K562 (cell line): Measurements from ENCODE around the gene PCDHA5. TPM values are rescaled to one million over a fixed set of nuclear protein-coding genes. Genes with fewer than 3 reads are reported as not detected.
"Not testable (repeated sequence)": the region's sequence is repeated elsewhere in the genome, so short reads cannot be mapped to it uniquely, and the experiment has no call there.

ENCODE experiments used
- ATAC-seq: fragments of 200-7000 bp; cut with Tn5 transposase; 3 replicates; pipeline ENCODE4 v1.9.1; 2020; ENCODE audit warnings: moderate library complexity
- BruUV-seq: library from RNA; stranded (reverse); fragments of 400-500 nt; replicated peaks from 2 replicates; lab custom pipeline; 2021; lab: Mats Ljungman, UMichigan
- CTCF ChIA-PET: fragments of 300-600 bp; formaldehyde crosslinking; extraction: SDS; loops from one replicate; lab custom pipeline; 2021; ENCODE audit warnings: low intra/inter-chr PET ratio; lab: Yijun Ruan, JAX
- POLR2A ChIA-PET: fragments of 300-600, 350-650 bp; sonication (Branson Sonifier 250); formaldehyde crosslinking; extraction: SDS; loops from one replicate; lab custom pipeline; 2021; ENCODE audit warnings: antibody characterized with exemption, inconsistent platforms; lab: Yijun Ruan, JAX
- DNase-seq, 4 experiments: peaks; one replicate each; pipeline versions ENCODE4 v3.0.0 to v3.0.0-alpha.2; 2011 to 2018; ENCODE audit warnings: low spot score in 3 of 4, mixed read lengths in 3 of 4; ENCODE audit errors: extremely low read depth in 1 of 4
- FAIRE-seq: peaks from 2 replicates; lab custom pipeline; 2011; peaks lifted over from hg19 to GRCh38; lab: Jason Lieb, UNC
- H2AFZ ChIP-seq: 2 replicates; pipeline ENCODE4 v1.6.0; 2011; ENCODE audit warnings: low read depth, low read length, control low read depth, inconsistent platforms
- H3K27ac ChIP-seq: fragments of 200-600 bp; 3 replicates; pipeline ENCODE4 v1.8.0; 2011; ENCODE audit warnings: low read depth, mild to moderate bottlenecking, control low read depth, inconsistent platforms, low read length, moderate library complexity, mixed read lengths; ENCODE audit errors: extremely low read depth
- H3K27me3 ChIP-seq, 2 experiments: fragments of 300-600 bp in 1 of 2; 2 replicates in 1 of 2; 3 replicates in 1 of 2; pipeline versions ENCODE4 v1.6.0 to v1.8.0; 2011; ENCODE audit warnings: inconsistent platforms in 2 of 2, low read length in 2 of 2, mild to moderate bottlenecking in 1 of 2, mixed read lengths in 1 of 2, moderate library complexity in 1 of 2; ENCODE audit not compliant: control insufficient read depth in 2 of 2, insufficient read depth in 2 of 2
- H3K36me3 ChIP-seq: fragments of 300-600 bp; 3 replicates; pipeline ENCODE4 v1.8.0; 2011; ENCODE audit warnings: mild to moderate bottlenecking, low read length, inconsistent platforms; ENCODE audit not compliant: control insufficient read depth, insufficient read depth
- H3K4me1 ChIP-seq, 2 experiments: fragments of 200-600 bp in 1 of 2; replicated peaks in 1 of 2; 2 replicates in 1 of 2; 3 replicates in 1 of 2; pipeline versions ENCODE4 v1.5.1 to v1.8.0; 2011; ENCODE audit warnings: inconsistent platforms in 2 of 2, low read length in 2 of 2, mild to moderate bottlenecking in 1 of 2, mixed read lengths in 1 of 2, moderate library complexity in 1 of 2; ENCODE audit not compliant: control insufficient read depth in 2 of 2, insufficient read depth in 2 of 2
- H3K4me2 ChIP-seq: 2 replicates; pipeline ENCODE4 v1.6.1; 2011; ENCODE audit warnings: low read length, control low read depth, inconsistent platforms, mixed read lengths; ENCODE audit not compliant: insufficient read depth
- H3K4me3 ChIP-seq: fragments of 200-600 bp; sonication (generic), shearing (Covaris generic); 2 replicates; pipeline ENCODE4 v1.5.1; 2016; ENCODE audit warnings: control low read depth, inconsistent platforms
- H3K79me2 ChIP-seq: fragments of 200-600 bp; 3 replicates; pipeline ENCODE4 v1.8.0; 2011; ENCODE audit warnings: low read length, inconsistent platforms; ENCODE audit not compliant: control insufficient read depth, insufficient read depth
- H3K9ac ChIP-seq, 2 experiments: 2 replicates each; pipeline versions ENCODE4 v1.6.0 to v1.6.1; 2011; ENCODE audit warnings: low read depth in 2 of 2, low read length in 2 of 2, control low read depth in 1 of 2, inconsistent platforms in 1 of 2, mild to moderate bottlenecking in 1 of 2, mixed read lengths in 1 of 2; ENCODE audit not compliant: insufficient read depth in 1 of 2
- H3K9me1 ChIP-seq: one replicate; pipeline ENCODE4 v1.6.0; 2011; ENCODE audit warnings: inconsistent platforms, mild to moderate bottlenecking, low read length, moderate library complexity; ENCODE audit not compliant: control insufficient read depth, insufficient read depth
- H3K9me3 ChIP-seq: replicated peaks from 2 replicates; pipeline ENCODE4 v1.5.1; 2011; ENCODE audit warnings: low read depth, low read length, inconsistent platforms; ENCODE audit not compliant: control insufficient read depth, insufficient read depth
- H4K20me1 ChIP-seq: replicated peaks from 2 replicates; pipeline ENCODE4 v1.6.1; 2011; ENCODE audit warnings: low read length, inconsistent platforms, mixed read lengths; ENCODE audit not compliant: control insufficient read depth, insufficient read depth
- TEAD4 ChIP-seq, 2 experiments: sonication (generic) in 1 of 2; formaldehyde crosslinking in 1 of 2; IDR thresholded peaks; 2 replicates each; pipeline versions ENCODE4 v1.6.1 to v1.8.0; 2012 to 2022; ENCODE audit warnings: borderline replicate concordance in 1 of 2, inconsistent platforms in 1 of 2, low read length in 1 of 2, mild to moderate bottlenecking in 1 of 2, missing genetic modification reagents in 1 of 2
- WGBS: fragments of 100-300 bp; shearing (Covaris generic); methylation state at CpG from one replicate; pipeline ENCODE4 v1.1.6; 2016; ENCODE audit warnings: low coverage, mixed read lengths; ENCODE audit not compliant: insufficient coverage; ENCODE audit errors: missing lambda C conversion rate; 5-methylcytosine and 5-hydroxymethylcytosine counted together
- in situ Hi-C: fragments of 300-500 bp; cut with MboI; formaldehyde crosslinking; loops from 4 replicates; pipeline ENCODE4 v1.15.0; 2018; ENCODE audit warnings: inconsistent platforms, mixed read lengths
- intact Hi-C: fragments of 100-400 bp; cut with micrococcal nuclease; formaldehyde crosslinking; loops from 2 replicates; pipeline ENCODE4 v1.14.2; 2022
- polyA plus RNA-seq, 8 experiments: library from polyadenylated mRNA; depleted of rRNA in 4 of 8; stranded (reverse) in 5 of 8; unstranded in 3 of 8; fragments of >200 nt; fragmentation: Nextera tagmentation in 2 of 8; fragmentation: Illumina TruSeq in 1 of 8; extraction: Ambion mirVana in 2 of 8; extraction: Trizol in 1 of 8; gene quantifications; 2 replicates each; pipeline versions ENCODE4 v1.2.1 to v1.2.3, GENCODE V29; 2011 to 2014; ENCODE audit warnings: inconsistent platforms in 1 of 8, missing spikeins in 1 of 8
- total RNA-seq, 7 experiments: library from RNA; depleted of rRNA in 6 of 7; stranded (reverse); fragments of >200 nt in 6 of 7; fragmentation: Illumina TruSeq in 2 of 7; extraction: Trizol in 2 of 7; gene quantifications; 2 replicates each; pipeline versions ENCODE4 v1.2.1 to v1.2.3, GENCODE V29; 2011 to 2021; ENCODE audit warnings: low replicate concordance in 1 of 7

PCDHA5 gene
- total and polyA plus RNA-seq, 9 of the 15 experiments (the other 6 are each of a cell fraction or from before 2014, with no cell fraction given), result not detected

DNA sequence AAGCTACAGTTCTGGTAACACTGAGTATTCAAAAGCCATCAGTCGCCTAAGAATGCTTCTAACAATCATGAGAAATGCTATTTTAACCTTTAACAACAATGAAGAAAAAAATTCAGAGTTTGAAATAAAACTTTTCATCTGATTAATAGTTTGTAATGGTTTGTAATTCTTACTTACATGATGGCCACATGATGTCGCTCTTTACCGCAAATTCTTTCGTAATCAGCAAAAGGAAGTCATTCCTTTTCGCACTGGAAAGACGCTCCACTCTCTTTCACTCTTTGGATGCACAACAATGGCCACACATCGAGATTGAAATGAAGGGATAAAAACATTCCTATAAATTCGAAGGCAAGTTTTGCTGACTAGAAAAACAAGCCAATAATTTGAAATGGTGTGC lies 12.6 kb downstream of the PCDHA5 start, which contains the start of gene PCDHA7:
TSS of gene PCDHA7 (plus strand) at position 277 of the 400 bp plus-strand sequence. CDS start at position 392, 115 bp downstream.
- Histone ChIP-seq H4K20me1 (no peaks in the 10 kb centered on the region), H3K9me1 (no peaks in the 10 kb centered on the region), H2AFZ (no peak within 1 kb of the TSS), H3K9me3 (no peaks in the 10 kb centered on the region), H3K79me2 (no peaks in the 10 kb centered on the region), H3K4me2 (no peak within 1 kb of the TSS), H3K4me3 (no peak within 1 kb of the TSS), H3K27me3 (no peaks in the 10 kb centered on the region), H3K9ac (no peak within 1 kb of the TSS), H3K36me3 (no peaks in the 10 kb centered on the region), H3K4me1 (peaks cover 0 to 8% of the 10 kb centered on the region in 2 experiments; a peak in 1 of 5 replicates)
- FAIRE-seq (no peak), ATAC-seq (no peak), DNase-seq (peak in 1 of 4 experiments; percentile 6)
- no TSS peak for BruUV-seq
- 2% methylated on average over 8 of the region's 8 CpGs for WGBS
- POLR2A ChIA-PET, result no interaction called here
- intact Hi-C loops, result no loop called here
- in situ Hi-C loops, result no loop called here
- CTCF ChIA-PET, result interaction anchor here (0.7 kb wide), 1 partner anchor 253 kb away, joined by 3 read pairs; no protein-coding TSS in a partner anchor
- no peak for TF ChIP-seq TEAD4 (IDR thresholded peaks at IDR 0.05; ENCODE audit: low read length)
- TF ChIP-seq TEAD4 (CRISPR knock-in tag; IDR thresholded peaks at IDR 0.05; ENCODE audit: borderline replicate concordance), result no peak
- TF ChIP-seq, all 486 proteins: peak for 0
- H3K27ac ChIP-seq, result no peak within 1 kb of the TSS

DNA sequence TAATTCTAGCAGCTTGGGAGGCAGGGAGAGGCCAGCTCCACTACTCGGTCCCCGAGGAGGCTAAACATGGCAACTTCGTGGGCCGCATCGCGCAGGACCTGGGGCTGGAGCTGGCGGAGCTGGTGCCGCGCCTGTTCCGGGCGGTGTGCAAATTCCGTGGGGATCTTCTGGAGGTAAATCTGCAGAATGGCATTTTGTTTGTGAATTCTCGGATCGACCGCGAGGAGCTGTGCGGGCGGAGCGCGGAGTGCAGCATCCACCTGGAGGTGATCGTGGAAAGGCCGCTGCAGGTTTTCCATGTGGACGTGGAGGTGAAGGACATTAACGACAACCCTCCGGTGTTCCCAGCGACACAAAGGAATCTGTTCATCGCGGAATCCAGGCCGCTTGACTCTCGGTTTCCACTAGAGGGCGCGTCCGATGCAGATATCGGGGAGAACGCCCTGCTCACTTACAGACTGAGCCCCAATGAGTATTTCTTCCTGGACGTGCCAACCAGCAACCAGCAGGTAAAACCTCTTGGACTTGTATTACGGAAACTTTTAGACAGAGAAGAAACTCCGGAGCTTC lies 13.1 kb downstream of the PCDHA5 start:
- H3K4me1 ChIP-seq, H3K9ac ChIP-seq, H3K27ac ChIP-seq, H2AFZ ChIP-seq, H3K9me3 ChIP-seq, DNase-seq, H3K27me3 ChIP-seq, H3K36me3 ChIP-seq, ATAC-seq, H3K9me1 ChIP-seq, in situ Hi-C loops, BruUV-seq, POLR2A ChIA-PET, H3K4me2 ChIP-seq, H3K4me3 ChIP-seq, H4K20me1 ChIP-seq, H3K79me2 ChIP-seq, intact Hi-C loops, CTCF ChIA-PET: not testable (repeated sequence)
- FAIRE-seq, result peak; percentile 73
- WGBS, result 40% methylated on average over 26 of the region's 38 CpGs
